CD4-positive, alpha-beta T cell treated with Interleukin-17A for 4 hours (primary cell): ENCODE measurements around the gene FBXW8.

Source experiments
- DNase-seq: peaks from one replicate; pipeline ENCODE4 v3.0.0-alpha.2; 2020; ENCODE audit warnings: mixed read lengths

The FBXW8 gene

DNA sequence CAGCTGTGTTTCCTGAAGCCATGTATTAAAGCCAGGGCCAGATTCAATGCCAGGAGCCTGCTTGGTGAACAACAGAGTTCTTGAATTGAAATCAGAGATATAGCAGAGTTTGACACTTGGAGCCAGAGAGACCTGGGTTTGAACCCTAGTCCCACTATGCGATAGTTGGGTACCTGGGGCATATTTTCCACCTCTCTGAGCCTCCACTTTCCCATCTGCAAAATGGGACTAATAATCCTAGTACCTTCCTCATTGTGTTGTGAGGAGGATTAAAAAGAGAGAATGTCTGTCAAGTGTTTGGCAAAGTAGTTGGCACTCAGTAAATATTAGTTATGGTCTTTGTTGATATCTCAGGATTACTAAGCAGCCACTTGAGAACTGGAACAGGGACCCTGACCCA lies 23.5 kb upstream of the FBXW8 start:
- DNase-seq: no peak

DNA sequence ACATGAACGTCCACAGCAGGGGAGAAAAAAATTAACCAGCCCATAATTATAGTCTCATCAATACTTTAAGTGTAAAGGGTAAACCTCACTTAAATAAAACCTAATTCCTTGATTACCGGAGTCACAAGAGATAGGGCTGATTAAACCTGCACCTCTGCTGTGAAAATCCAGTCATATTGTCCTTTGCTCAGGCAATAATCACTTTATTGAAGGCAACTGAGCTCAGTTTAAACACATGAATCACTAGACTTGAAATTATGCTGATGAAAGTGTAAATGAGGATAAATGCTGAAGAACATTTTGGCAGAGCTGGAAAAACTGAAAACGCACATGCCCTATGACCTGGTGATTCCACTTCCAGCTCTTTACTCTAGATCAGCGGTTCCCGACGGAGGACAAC lies 22.9 kb upstream of the FBXW8 start:
- DNase-seq: no peak

DNA sequence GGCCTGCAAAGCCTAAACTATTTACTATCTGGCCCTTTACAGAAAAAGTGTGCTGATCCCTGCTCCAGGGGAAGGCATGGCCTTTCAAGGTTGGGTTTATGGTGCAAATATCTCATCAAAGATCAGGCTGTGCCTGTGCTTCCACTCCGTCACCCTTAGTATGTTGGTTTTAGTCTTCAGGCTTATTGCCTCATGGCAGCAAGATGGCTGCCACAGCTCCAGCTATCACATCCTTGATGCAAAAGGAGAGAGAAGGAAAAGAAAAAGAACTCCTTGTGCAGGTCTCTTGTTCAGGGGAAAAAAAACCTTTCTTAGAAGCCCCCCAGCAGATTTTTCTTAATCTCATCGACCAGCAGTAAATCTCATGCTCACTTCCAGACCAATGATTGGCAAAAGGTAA lies 20.4 kb upstream of the FBXW8 start:
- DNase-seq: no peak

DNA sequence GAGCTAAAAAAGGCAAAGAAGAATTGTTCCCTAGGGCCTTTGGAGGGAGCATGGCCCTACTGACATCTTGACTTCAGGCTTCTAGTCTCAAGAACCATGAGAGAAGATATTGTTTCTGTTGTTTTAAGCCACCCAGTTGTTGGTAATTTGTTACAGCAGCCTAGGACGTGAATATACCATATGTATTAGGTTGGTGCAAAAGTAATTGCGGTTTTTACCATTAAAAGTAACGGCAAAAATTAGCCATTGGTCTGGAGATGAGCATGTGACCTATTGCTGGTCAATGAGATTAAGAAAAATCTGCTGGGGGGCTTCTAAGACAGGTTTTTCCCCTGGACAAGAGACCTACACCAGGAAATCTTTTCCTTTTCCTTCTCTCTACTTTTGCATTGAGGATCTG lies 19.7 kb upstream of the FBXW8 start:
- no peak for DNase-seq

DNA sequence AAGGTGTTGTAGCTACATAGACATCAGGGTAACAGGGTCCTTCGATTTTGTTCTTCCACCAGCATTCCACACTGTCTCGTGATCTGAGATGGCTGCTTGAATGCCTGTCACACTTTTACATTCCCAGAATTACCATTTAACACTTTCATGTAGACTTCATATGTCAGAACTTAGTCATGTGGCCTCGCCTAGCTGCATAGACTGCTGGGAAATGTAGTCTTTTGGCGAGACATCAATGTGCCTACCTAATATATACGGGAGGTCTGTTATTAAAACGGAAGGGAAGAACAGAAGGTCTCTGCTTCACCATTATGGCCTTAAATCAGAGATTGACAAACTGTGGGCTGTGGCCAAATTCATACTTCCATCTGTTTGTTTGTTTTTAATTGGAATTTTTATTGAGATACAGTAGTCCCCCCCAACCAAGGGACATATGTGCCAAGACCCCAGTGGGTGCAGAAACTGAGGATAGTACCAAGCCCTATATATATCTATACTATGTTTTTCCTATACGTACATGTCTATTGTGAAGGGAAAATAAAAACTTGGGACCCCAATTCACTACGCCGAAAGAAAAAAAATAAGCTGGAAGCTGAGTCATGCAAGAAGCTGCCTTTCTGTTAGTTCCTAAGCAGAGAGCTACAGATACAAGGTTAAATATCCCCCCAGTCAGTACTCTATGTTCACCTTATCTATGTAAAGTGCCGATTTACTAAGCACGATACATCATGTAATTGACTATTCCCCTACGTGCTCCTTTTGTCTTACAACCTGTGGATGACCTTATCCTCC lies 18.2 kb upstream of the FBXW8 start:
- DNase-seq: no peak

DNA sequence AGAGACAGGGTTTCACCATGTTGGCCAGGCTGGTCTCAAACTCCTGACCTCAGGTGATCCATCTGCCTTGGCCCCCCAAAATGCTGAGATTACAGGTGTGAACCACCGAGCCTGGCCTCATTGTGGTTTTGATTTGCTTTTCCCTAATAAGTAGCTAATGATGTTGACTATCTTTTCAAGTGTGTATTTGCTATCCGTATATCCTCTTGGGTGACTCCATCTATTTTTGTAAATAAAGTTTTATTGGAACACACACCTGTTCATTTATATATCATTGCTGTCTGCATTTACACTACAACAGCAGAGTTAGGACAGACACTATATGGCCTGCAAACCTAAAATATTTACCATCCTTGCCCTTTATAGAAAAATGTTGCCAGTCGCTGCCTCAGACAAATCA lies 15.8 kb upstream of the FBXW8 start:
- no peak for DNase-seq

DNA sequence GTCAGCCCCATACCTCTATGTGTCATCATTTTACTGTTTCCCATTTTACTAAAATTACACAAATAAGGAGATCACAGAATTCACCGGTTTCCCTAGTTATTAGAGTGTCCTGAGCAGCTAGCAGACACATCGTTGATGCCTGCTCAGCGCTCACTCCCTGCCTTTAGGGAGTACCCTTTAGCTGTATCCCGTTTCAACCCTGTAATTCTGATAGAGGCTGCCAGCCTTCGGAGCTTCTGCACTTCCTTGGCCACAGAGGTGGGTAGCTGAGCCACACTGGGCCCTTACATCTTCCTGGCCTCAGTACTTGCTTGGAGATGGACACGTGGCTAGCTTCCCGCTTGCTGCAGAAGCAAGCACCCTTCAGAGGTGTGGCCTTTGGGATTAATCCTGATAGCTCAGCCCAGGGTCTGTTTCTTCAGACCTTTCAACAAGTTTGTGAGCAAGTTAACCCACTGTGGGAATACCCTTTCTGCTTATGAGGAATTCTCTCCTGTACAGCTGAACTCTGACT lies 14.3 kb upstream of the FBXW8 start:
- DNase-seq: no peak

DNA sequence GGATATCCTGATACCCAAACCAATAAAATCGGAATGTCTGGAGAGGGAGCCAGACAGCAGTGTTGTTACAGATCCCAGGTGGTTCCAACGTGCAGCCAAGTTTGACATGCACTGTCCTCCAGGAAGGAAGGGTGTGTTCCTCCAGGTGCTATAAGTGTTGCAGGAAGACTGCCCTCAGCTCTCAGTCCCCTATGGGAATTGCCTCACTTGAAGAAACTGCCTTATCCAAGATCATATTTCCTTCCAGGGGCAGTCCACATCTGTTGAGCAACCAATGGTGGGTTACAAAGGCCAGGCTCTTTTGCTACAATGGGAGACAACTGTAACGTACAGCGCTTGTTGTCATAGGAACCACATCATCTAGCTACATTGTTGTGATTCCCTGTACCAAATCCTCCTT lies 13.3 kb upstream of the FBXW8 start:
- no peak for DNase-seq

DNA sequence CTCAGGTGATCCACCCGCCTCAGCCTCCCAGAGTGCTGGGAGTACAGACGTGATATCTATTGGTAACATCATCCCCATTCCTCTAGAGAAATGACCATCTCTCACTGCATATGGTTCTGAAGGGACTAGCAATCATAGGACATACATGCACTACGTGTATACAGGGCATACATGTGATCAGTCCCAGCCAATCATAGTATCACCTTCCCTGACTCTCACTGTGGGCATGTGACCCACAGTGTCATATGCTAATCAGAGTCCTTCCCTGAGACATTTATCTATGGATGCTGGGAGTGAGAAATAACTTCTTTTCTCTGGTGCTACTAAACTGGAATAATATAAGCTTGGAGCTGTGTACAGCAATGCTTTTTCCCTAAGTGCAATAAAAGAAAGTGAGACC lies 12.1 kb upstream of the FBXW8 start:
- no peak for DNase-seq

DNA sequence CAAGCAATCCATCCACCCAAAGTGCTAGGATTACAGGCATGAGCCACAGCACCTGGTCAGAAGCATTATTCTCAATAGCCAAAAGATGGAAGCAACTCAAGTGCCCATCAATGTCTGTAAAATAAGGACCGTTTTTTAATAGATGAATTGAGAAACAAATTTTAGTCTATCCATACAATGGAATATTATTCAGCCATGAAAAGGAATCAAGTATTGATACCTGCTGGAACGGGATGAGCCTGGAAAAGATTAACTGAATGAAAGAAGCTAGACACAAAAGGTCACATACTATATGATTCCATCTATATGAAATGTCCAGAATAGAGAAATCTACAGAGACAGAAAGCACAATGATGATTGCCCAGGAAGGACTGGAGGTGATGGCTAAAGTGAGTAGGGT lies 9.1 kb upstream of the FBXW8 start:
- DNase-seq: no peak

DNA sequence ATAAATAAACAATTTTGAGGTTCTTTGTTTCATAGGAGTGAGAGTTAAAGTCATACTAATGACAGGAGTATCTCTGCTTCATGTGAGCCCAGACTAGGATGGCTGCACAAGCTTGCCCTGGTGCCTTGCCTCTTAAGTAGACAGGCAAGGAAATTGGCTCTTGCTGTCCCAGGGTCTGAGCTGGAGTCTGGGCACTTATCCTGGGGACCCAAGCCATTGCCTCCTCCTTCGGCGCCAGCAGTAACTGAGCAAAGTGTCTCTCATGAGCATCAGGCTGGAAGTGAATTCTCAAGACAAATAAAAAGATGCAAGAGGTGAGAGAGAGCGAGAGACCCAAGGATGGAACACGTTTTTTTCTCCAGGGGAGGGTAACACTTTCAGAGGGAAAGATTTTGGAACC lies 6.9 kb upstream of the FBXW8 start:
- DNase-seq: no peak

DNA sequence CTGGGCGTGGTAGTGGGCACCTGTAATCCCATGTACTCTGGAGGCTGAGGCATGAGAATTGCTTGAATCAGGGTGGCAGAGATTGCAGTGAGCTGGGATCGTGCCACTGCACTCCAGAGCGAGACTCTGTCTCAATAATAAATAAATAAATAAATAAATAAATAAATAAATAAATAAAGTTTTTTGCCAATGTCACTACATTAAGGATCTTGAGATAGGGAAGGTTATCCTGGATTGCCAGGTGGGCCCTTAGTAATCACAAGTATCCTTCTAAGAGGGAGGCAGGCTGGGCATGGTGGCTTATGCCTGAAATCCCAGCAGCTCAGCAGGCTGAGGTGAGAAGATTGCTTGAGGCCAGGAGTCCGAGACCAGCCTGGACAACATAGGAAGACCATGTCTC lies 4.5 kb upstream of the FBXW8 start:
- DNase-seq: no peak

DNA sequence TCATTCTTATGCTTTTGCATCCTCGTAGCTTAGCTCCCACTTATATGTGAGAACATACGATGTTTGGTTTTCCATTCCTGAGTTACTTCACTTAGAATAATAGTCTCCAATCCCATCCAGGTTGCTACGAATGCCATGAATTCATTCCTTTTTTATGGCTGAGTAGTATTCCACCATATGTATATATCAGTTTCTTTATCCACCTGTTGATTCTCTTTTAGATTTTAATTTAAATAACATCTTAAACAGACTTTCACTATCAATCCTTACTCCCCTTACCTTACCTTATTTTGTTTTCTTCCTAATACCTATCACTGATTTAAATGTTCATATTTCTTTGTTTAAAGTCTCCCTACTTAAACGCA lies 488 bp upstream of the FBXW8 start:
- DNase-seq: no peak

DNA sequence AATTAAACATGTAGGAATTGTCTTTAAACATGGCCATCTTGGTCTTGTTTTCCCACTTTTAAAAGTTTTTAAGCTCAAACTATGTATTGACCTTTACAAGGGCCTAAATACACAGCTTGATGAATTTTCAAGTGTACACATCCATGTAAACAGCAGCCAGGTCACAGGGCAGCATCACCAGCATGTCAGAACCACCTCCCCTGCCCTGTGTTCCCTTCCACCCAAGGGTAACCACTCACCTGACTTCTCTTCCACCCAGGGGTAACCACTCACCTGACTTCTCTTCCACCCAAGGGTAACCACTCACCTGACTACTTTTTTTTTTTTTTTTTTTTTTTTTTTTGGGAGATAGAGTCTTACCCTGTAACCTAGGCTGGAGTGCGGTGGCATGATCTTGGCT lies 4.6 kb downstream of the FBXW8 start:
- DNase-seq: no peak

DNA sequence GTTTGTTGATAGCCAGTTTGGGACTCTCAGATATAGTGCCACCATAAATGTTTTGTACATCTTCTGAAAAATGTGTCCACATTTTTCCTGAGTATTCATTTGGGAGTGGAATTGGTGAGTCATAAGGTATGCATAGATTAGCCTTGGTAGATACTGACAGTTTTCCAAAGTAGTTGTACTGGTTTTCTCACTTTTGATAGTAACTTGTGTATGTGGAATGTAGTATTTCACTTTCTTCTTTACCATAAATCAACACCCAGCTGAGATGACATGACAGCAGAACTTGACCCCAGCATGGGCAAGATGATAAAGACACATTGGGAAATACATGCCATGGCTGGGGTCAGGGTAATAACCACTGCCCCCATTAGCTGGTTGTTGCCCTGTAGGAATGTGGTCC lies 5.4 kb downstream of the FBXW8 start:
- no peak for DNase-seq

DNA sequence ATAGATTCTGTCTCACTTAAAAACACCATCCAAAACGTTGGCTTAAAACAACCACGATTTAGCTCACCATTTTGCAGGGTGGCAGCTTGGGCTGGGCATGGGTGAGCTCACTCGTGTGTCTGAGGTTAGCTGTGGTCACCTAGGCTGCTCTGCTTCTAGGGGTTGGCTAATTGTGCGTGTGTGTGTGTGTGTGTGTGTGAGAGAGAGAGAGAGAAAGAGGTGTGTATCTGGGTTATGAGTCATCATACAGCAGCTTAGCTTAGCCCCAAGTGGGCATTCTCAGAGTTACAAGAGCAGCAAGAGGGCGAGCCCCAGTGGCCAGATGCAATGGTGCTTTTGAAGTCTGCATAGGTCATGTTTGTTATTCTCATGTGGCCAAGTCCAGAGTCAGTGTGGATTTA lies 6.0 kb downstream of the FBXW8 start:
- DNase-seq: peak; percentile 48

DNA sequence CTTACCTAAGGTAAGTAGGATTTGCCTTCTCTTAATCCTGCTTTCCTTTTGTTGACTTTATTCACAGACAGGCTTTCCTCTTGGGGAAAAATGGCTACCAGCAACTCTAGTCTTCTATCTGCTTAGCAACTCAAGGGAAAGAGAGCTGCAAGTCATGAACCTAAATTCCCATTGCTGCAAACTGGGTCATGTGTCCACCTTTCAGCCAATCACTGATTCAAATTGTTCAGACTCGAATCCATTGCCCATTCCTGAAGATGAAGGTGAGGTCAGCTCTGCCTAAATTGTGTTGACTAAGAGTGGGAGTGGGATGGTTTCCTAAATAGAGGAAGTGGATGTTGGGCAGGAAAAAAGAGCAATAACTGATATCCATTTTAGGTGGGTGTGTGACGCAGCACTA lies 7.7 kb downstream of the FBXW8 start:
- no peak for DNase-seq

DNA sequence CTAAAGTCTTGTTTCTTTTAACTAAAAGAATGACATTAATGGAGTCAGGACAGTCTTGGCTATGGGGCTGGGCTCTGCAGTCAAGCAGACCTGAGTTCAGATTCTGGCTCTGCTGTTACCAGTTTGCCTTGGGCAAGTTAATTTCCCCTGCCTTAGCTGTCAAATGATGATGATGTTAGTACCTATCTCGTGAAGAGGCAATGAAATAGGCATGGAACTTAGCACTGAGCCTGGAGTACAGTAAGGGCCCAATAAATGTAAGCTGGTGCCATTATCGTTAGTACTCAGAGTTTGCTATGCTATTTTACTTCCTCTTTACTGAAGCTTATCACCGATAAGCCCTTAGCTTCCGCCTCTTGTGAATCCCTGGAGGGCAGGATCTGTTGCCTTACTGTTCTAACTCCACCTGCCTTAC lies 8.5 kb downstream of the FBXW8 start:
- DNase-seq: no peak

DNA sequence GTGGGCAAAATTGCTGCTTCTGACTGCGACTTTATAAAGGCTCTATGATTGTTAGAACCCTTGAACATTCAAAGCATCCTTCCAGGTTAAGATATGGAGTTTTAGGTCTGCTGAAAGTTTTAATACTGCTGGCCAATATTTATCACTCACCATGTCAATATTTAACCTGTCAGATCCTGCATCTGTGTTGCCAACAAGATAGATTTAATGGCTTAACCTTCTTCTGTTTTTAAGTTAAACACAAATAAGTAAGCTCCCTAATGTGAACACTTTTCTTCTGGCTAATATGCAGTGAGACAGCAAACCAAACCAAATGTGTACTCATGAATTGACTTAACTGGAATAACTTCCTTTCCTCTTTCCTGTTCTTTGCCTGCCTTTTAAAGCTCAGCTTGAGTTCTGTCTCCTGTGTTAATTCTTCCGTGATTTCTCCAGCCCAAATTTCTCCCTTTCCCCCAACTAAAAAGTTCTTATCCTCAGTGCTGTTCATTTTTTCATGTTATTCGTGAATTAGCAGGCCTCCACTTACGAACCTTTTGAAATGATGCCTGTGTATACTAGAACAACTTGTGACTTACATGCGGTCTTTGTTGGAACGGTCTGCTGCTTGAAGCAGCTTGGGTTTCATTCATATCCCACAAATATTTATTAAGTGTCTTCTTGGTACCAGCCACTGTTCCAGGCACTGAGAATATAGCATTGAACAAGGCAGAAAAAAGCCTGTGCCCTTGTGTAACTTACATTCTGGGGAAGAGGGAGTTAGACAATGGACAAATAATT lies 9.1 kb downstream of the FBXW8 start:
- DNase-seq: no peak

DNA sequence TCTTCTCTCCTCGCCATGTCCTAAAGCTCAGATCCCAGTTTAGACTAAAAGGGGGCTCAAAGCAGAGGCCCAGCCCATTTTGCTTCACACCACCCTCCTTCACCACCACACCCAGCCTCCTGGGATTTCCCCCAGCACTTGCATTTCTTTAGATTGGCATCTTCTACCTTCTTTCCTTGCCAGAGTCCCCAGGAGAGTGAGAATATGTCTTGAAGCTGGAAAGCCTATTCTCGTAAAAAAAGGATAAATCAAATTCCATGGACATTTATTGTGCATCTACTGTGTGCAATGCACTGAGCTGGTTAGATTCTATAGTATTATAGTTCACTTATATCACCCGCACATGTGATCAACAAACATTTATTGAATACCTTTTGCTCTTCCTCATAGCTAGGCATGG lies 10.2 kb downstream of the FBXW8 start:
- DNase-seq: no peak

DNA sequence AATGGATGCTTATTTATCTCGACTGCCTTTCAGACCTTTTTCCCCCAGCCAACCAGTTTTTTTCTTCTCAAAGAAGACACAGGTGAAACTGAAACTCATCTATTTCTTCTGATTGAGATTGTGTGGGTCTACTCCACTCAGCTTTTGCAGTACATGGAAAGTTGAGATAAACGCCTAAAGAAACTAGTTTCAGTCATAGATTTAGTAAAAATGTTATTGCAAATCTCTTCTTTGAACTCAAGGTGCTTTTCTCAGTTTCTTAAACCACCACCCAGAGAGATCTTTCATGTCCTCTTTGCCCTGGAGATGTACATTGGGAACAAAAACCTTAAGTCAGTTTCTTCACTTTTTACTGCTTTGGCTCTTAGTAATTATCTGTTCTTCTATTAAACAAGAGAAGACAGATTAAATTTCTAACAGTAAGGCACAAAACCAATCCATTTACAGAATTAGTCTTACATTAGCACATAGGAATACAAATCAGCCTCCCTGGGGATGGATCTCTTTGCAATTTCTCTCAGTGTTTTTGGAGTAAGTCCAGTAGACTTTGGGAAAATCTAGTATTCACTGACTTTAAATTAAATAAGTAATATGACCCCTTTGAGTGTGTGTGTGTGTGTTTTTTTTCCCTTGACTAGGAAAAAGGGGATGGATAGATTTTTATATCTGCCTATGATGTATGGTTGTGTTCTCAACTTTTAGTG lies 11.6 kb downstream of the FBXW8 start:
- no peak for DNase-seq

DNA sequence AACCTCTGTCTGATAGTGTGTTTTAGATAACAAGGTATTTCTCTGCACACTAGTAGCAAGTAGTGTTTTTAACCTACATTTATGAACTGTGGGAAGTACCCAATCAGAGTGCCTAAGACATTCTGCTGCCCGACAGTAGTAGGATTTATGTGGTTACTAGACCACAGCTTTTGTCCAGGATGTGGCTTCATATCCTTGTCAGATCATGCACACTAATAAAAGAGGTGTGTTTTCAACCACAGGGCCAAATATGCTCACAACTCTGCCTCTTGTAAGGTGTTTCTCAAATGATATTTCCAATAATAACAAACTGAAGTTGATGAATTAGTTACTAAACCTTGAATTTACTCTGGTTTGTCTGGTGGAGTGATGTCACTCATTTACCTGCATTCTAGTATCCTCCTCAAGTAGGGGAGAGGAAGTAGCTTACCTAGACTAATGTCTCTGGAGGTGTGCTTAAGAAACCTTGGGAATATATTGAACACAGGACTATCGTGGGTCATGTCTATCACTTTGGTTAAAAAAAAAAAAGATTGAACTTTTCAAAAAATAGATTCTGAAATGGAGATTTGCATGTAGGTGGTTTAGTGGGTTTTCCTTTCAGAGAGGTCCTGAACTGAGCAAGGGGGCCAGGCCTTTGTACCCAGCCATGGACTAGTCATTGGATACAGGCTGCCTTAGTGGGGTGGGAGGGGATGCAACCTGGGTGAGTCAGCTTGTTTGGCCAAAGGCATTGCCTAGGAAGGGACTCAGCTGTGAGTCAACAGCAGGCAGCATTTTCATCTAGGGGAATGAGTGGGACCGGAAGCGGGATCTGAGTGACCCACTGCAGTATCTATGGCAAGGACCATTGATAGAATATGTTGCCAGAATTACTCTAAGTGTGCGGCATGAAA lies 14.1 kb downstream of the FBXW8 start:
- peak; percentile 53 for DNase-seq
